GM12872 (cell line): Measurements from ENCODE around the gene GLB1L2.

Experiments used
- CTCF ChIP-seq: IDR thresholded peaks from 3 replicates; pipeline ENCODE4 v1.5.1; 2011; ENCODE audit warnings: low read depth, mild to moderate bottlenecking, low read length, moderate library complexity; ENCODE audit not compliant: insufficient read depth

GLB1L2 gene

GRCh38 chr11:134386945-134387344 is 55.2 kb downstream of the GLB1L2 start:
- no peak for TF ChIP-seq CTCF

- TF ChIP-seq CTCF: no peak
Observed at GRCh38 chr11:134387501-134387900, 55.7 kb downstream of the GLB1L2 start.

GRCh38 chr11:134388590-134388989 is 56.8 kb downstream of the GLB1L2 start:
- no peak for TF ChIP-seq CTCF

DNA sequence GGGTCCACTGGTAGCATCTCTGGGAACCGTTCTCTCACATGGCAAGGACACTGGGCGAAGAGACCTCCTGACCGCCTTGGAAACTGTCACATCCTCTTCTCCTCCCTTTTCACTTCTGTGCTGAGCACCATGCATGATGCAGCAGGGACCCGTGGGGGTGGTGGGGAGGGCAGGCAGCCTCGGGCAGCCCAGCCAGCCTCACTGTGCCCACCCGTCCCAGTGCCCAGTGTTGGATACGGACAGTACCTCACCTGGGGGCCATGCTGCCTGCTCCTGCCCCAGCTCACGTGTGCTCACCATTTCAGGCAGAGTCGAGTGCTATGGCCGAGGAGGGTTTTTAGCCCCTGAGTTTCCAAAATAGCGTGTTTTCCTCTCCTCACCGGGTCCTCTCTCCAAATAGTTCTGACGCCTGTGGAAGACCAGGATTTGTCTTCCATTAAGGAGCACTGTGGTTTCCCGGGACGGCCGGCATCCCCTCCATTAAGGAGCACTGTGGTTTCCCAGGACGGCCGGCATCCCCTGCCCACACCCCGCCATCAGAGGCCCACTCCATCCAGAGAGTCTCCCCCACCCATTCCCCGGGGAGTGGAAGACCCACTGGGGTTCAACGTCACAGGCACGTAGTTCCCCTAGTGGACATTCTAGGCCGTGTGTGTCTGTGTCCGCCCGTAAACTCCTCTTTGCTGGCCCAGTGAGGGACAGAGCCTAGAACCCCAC is 57.8 kb downstream of the GLB1L2 start:
- no peak for TF ChIP-seq CTCF

DNA sequence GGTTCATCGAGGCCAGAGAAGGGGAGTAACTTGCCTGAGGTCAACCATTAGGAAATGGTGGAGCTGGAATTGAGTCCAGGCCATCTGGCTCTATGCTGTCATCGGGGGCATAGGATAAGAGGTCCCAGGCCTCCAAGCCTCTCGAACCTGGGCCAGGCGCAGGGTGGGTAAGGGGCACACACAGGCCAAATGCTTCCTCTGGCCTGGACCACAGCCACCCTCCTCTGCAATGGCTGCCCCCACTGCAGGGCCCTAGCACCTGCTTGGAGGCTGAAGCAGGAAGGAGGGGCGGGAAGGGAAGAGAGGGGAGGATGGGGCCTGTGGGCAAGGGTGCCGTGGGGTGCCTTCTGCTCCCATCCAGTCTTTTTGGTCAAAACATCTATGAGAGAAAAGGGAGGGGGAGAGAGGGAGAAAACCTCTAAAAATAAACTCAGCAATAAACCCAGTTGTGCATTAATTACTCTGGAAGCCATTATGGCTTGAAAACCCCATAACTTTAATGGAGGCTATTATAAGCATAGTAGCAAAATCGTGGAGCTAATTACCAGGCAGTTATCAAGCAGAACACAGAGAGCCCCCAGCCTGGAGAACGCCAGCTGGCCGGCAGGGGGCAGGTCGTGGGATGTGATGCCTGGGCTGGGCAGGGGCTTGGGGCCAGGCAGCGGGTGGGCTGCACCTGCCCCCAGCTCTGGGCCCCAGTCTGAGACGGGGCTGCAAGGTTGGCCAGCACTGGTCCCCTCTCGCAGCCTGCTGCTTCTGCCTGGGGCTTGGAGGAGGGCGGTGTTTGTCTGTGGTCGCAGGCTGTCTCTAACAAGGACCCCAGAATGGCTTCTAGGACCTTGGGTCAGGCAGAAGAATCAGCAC is 59.1 kb downstream of the GLB1L2 start:
- 0 out of 3 replicates have a peak, but pooled peaks have one; percentile 19 for TF ChIP-seq CTCF

- TF ChIP-seq CTCF: no peak
Observed at GRCh38 chr11:134391656-134392055, 59.9 kb downstream of the GLB1L2 start.

DNA sequence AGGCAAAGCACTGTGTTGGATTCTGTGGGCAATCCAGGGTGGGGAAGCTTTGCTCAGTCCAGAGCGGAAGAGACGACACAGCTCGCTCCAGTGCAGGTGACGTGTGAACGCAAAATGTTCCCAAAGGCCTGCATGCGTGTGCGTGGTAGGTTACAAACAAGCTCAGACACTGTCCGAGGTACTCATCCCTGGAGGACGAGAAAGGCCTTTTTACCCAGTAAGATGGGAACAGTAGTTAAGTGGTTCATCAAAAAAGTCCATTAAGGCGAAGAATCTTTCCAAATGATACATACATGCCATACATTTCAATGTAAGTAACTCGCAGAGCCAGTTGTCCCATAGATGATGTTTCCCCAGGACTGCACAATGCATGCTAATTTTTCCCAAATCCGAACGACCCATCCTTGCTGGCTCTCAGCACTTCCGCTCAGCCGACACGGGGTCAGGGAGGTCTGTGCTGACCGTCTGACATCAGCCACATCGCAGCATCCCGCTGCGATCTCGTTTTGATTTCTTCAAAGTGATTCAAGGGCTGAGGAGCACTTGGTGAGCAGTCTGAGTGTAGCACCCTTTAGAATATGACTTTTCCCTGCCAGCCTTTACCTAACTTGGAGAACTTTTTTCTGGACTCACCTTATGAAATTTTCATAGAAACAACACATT is 61.3 kb downstream of the GLB1L2 start:
- no peak for TF ChIP-seq CTCF
